ENCODE measurements around the gene ZNF263. TPM values are rescaled to one million over a fixed set of nuclear protein-coding genes. Genes with fewer than 3 reads are reported as not detected.

The ZNF263 gene
- total and polyA plus RNA-seq, 2 experiments from 2014 or later = 9.2 to 66.9 TPM

DNA sequence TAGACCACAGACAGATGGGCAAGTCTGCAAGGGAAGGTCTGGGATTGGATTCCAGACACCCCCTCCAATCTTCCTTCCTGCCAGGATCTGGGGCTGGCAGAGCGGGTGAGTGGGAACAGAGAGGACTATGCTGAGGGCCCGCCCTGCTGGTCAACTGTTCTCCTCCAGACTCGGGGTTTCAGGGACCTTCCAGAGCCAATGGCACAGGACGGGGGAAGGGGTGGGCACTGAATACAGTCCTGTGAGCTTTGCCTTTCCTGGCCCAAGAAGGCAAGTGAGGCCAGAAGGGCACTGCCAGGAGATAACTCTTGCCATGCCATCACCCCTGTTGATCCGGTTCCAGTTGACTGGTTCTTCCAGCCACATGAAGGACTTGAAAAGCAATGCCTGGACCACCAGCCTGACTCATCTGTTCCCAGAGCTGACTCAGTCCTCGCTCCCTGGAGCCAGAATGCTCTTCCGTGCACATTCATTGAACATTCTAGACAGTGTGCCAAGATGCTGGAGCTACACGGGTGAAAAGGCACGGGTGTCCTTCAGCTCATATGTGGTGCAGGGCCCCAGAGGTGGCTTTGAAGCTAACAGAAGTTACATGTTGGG, 26.3 kb upstream of the ZNF263 start:
- Histone ChIP-seq H4K20me1 (replicated peaks; ENCODE audit: insufficient read depth) (no peaks in the 10 kb centered on the region), H3K79me2 (replicated peaks; ENCODE audit: insufficient read depth) (no peaks in the 10 kb centered on the region), H3F3A (replicated peaks; ENCODE audit: low read depth) (no peaks in the 10 kb centered on the region), H3K4me2 (no peak overlapping the region), H3K9me2 (ENCODE audit: insufficient read depth) (no peaks in the 10 kb centered on the region), H2AFZ (no peak overlapping the region), H3K4me3 (no peak overlapping the region), H3K4me1 (ENCODE audit: insufficient read depth) (no peaks in the 10 kb centered on the region), H3K27me3 (ENCODE audit: insufficient read depth) (no peaks in the 10 kb centered on the region), H3K36me3 (ENCODE audit: insufficient read depth) (no peaks in the 10 kb centered on the region), H3K27ac (ENCODE audit: low read depth) (no peak overlapping the region)
- no peaks in the 10 kb centered on the region for H3K4me1 Mint-ChIP-seq
- H3K4me3 Mint-ChIP-seq = no peak overlapping the region
- peaks cover 6% of the 10 kb centered on the region; the same call in 2 of the 3 replicates for H3K36me3 Mint-ChIP-seq (ENCODE audit: low read depth)
- ATAC-seq = no peak
- peaks cover 75% of the 10 kb centered on the region for H3K9me3 Mint-ChIP-seq
- H3K27ac Mint-ChIP-seq = no peak overlapping the region
- TF ChIP-seq CREB1 (CRISPR knock-in tag; IDR thresholded peaks at IDR 0.05; ENCODE audit: low read depth) (no peak), EZH2 (IDR thresholded peaks at IDR 0.05; ENCODE audit: low read depth, unreplicated experiment) (no peak), REST (IDR thresholded peaks at IDR 0.05; ENCODE audit: unreplicated experiment) (no peak), NANOG (IDR thresholded peaks at IDR 0.05; ENCODE audit: borderline replicate concordance) (no peak), ZNF331 (CRISPR knock-in tag; IDR thresholded peaks at IDR 0.05; ENCODE audit: low read depth) (no peak), ZNF462 (CRISPR knock-in tag; IDR thresholded peaks at IDR 0.05) (no peak)
- TF ChIP-seq, protein P1, sequence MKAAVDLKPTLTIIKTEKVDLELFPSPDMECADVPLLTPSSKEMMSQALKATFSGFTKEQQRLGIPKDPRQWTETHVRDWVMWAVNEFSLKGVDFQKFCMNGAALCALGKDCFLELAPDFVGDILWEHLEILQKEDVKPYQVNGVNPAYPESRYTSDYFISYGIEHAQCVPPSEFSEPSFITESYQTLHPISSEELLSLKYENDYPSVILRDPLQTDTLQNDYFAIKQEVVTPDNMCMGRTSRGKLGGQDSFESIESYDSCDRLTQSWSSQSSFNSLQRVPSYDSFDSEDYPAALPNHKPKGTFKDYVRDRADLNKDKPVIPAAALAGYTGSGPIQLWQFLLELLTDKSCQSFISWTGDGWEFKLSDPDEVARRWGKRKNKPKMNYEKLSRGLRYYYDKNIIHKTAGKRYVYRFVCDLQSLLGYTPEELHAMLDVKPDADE (IDR thresholded peaks at IDR 0.05) = no peak
- DNase-seq (ENCODE audit: low spot score) = no peak
- H3K27me3 Mint-ChIP-seq (ENCODE audit: insufficient read depth, low read depth, poor library complexity) = peaks cover 14% of the 10 kb centered on the region
